Right renal pelvis (tissue), 4 donors: ENCODE results near the gene GJC3. TPM values are rescaled to one million over a fixed set of nuclear protein-coding genes. Genes with fewer than 3 reads are reported as not detected.
"Not testable (repeated sequence)": the region's sequence is repeated elsewhere in the genome, so short reads cannot be mapped to it uniquely, and the experiment has no call there.

Experiments
- DNase-seq, 4 donors: peaks; one replicate each; pipeline ENCODE4 v3.0.0-alpha.2; 2013; ENCODE audit warnings: low read depth in 4 of 4, low spot score in 3 of 4, missing footprints in 1 of 4
- polyA plus RNA-seq, 4 donors: library from polyadenylated mRNA; unstranded; fragments of 120-200 nt; gene quantifications; one replicate each; pipeline ENCODE4 v1.2.1, GENCODE V29; 2013; ENCODE audit not compliant: insufficient read length in 4 of 4

GJC3 gene
- polyA plus RNA-seq, 4 donors = 0.60 to 1.4 (median 1.1) TPM

- not testable (repeated sequence) for DNase-seq
These were observed 5.6 kb upstream of the GJC3 start for GRCh38 chr7:99935009-99935408.

- no peak for DNase-seq
These were observed 956 bp upstream of the GJC3 start for GRCh38 chr7:99930376-99930775.

- DNase-seq = no peak
These were observed 272 bp upstream of the GJC3 start for GRCh38 chr7:99929730-99930053.

- no peak for DNase-seq
These were observed 1.2 kb downstream of the GJC3 start for GRCh38 chr7:99928188-99928587.

- DNase-seq = no peak
These were observed 1.9 kb downstream of the GJC3 start for GRCh38 chr7:99927536-99927935.

- DNase-seq = no peak
These were observed 3.1 kb downstream of the GJC3 start for GRCh38 chr7:99926321-99926720.

GRCh38 chr7:99923200-99923599 is 6.2 kb downstream of the GJC3 start:
- no peak for DNase-seq

- DNase-seq = no peak
These were observed 9.3 kb downstream of the GJC3 start for GRCh38 chr7:99920149-99920548.

GRCh38 chr7:99919814-99920112 is 9.7 kb downstream of the GJC3 start:
- DNase-seq = no peak

GRCh38 chr7:99918959-99919813 is 10.2 kb downstream of the GJC3 start, which contains the start of gene TRIM4:
TRIM4 (minus strand) TSS chr7:99919530; CDS start chr7:99919401, 129 bp downstream.
- peak; percentile 58 to 73 (median 68) for DNase-seq

- DNase-seq = no peak
These were observed 18.4 kb downstream of the GJC3 start for GRCh38 chr7:99910976-99911375.

- no peak for DNase-seq
These were observed 27.8 kb downstream of the GJC3 start for GRCh38 chr7:99901581-99901980.

- no peak for DNase-seq
These were observed 29.4 kb downstream of the GJC3 start for GRCh38 chr7:99899830-99900519.

GRCh38 chr7:99898836-99899235 is 30.6 kb downstream of the GJC3 start:
- DNase-seq = no peak

GRCh38 chr7:99898023-99898357 is 31.4 kb downstream of the GJC3 start:
- no peak for DNase-seq

GRCh38 chr7:99897322-99898022 is 31.9 kb downstream of the GJC3 start:
- no peak for DNase-seq

GRCh38 chr7:99894738-99895137 is 34.7 kb downstream of the GJC3 start:
- DNase-seq = no peak

- DNase-seq = no peak
These were observed 36.1 kb downstream of the GJC3 start for GRCh38 chr7:99893280-99893679.

GRCh38 chr7:99890348-99890747 is 39.1 kb downstream of the GJC3 start:
- DNase-seq = not testable (repeated sequence)

- not testable (repeated sequence) for DNase-seq
These were observed 41.1 kb downstream of the GJC3 start for GRCh38 chr7:99888366-99888765.

GRCh38 chr7:99881370-99881769 is 48.0 kb downstream of the GJC3 start:
- DNase-seq = no peak

GRCh38 chr7:99876933-99877332 is 52.5 kb downstream of the GJC3 start, which contains the start of gene OR2AE1:
OR2AE1 (minus strand) TSS chr7:99877033; CDS start chr7:99877033, 0 bp downstream.
- DNase-seq = no peak
